ENCODE results near the gene LRRC10.

GRCh38 chr12:69602954-69603353, 7.8 kb downstream of the LRRC10 start:
- TF ChIP-seq EZH2phosphoT487 (IDR thresholded peaks at IDR 0.05; ENCODE audit: insufficient read depth, low read depth) (no peak), EZH2 (IDR thresholded peaks at IDR 0.05; ENCODE audit: insufficient read depth, poor library complexity, severe bottlenecking) (no peak)
